Right cardiac atrium (tissue), 5 donors: Measurements from ENCODE around the gene GJA4. TPM values are rescaled to one million over a fixed set of nuclear protein-coding genes. Genes with fewer than 3 reads are reported as not detected.
"Not testable (repeated sequence)": the region's sequence is repeated elsewhere in the genome, so short reads cannot be mapped to it uniquely, and the experiment has no call there.

Source experiments
- ATAC-seq, 2 donors: fragments of 200-7000 bp; cut with Tn5 transposase; one replicate each; pipeline versions ENCODE4 v1.8.0 to v1.9.1; 2020; ENCODE audit warnings: moderate library complexity in 2 of 2, mild to moderate bottlenecking in 1 of 2
- DNase-seq, 3 donors: peaks; one replicate each; pipeline ENCODE4 v3.0.0-alpha.2; 2020
- H3K27ac ChIP-seq: one replicate; pipeline ENCODE4 v1.5.1; 2013; ENCODE audit warnings: mild to moderate bottlenecking, low read length, control low read depth, moderate library complexity
- H3K27me3 ChIP-seq: one replicate; pipeline ENCODE4 v1.6.1; 2013; ENCODE audit not compliant: control insufficient read depth, insufficient read depth
- H3K4me1 ChIP-seq: one replicate; pipeline ENCODE4 v1.6.1; 2013; ENCODE audit warnings: low read length; ENCODE audit not compliant: control insufficient read depth, insufficient read depth
- H3K4me3 ChIP-seq: one replicate; pipeline ENCODE4 v1.5.1; 2013; ENCODE audit warnings: low read length, control low read depth
- H3K9me3 ChIP-seq: one replicate; pipeline ENCODE4 v1.6.1; 2013; ENCODE audit warnings: low read length; ENCODE audit not compliant: control insufficient read depth
- WGBS: extraction: QIAGEN DNeasy Blood & Tissue Kit; methylation state at CpG from one replicate; pipeline ENCODE4 v1.1.7; 2013; 5-methylcytosine and 5-hydroxymethylcytosine counted together
- intact Hi-C, 4 donors: fragments of 100-400 bp; cut with DNase I; formaldehyde crosslinking; loops; one replicate each; pipeline versions ENCODE4 v1.11.0 to v1.14.0; 2022 to 2023
- polyA plus RNA-seq: library from polyadenylated mRNA; stranded (reverse); fragments of 200-250 nt; gene quantifications from one replicate; pipeline ENCODE4 v1.2.3, GENCODE V29; 2013
- total RNA-seq, 4 donors: library from RNA; stranded (reverse); fragmentation: NEBNext Ultra II Directional; extraction: Animal tissue kit (Norgen Biotek cat#: 25700); gene quantifications; one replicate each; pipeline ENCODE4 v1.2.1, GENCODE V29; 2021
- donor health status: healthy with polysubstance abuse.
- donor health status: DM: no; HTN: yes; CAD: no.
- donor health status: DM: no; HTN: no; CAD: no.
- donor health status: DM: no; HTN: yes; CAD: no; lungs with severe emphysema.
- donor health status: DM: yes; HTN: yes; CAD: no.

GJA4 gene
- total and polyA plus RNA-seq, 5 donors: 18.0 to 31.4 (median 28.0) TPM

GRCh38 chr1:34770891-34771504 is 21.8 kb upstream of the GJA4 start:
- WGBS: 66% methylated on average over 5 of the region's 5 CpGs
- DNase-seq (no peak), ATAC-seq (no peak)
- Histone ChIP-seq H3K9me3 (no peaks in the 10 kb centered on the region), H3K4me3 (no peak overlapping the region), H3K4me1 (no peaks in the 10 kb centered on the region), H3K27ac (no peak overlapping the region), H3K27me3 (no peaks in the 10 kb centered on the region)
- intact Hi-C loops: no loop called here

- no peak for ATAC-seq
These were observed 21.0 kb upstream of the GJA4 start for GRCh38 chr1:34771573-34772371.

GRCh38 chr1:34773114-34773513 is 19.7 kb upstream of the GJA4 start:
- H3K27ac ChIP-seq, H3K4me3 ChIP-seq, DNase-seq, H3K9me3 ChIP-seq, intact Hi-C loops, H3K27me3 ChIP-seq, ATAC-seq, H3K4me1 ChIP-seq: not testable (repeated sequence)
- 94% methylated on average over 4 of the region's 4 CpGs for WGBS

More at GRCh38 chr1:34771573-34772371, 21.0 kb upstream of the GJA4 start:
- intact Hi-C loops: no loop called here
- Histone ChIP-seq H3K27me3 (no peaks in the 10 kb centered on the region), H3K4me3 (no peak overlapping the region), H3K4me1 (no peaks in the 10 kb centered on the region), H3K27ac (no peak overlapping the region), H3K9me3 (no peaks in the 10 kb centered on the region)
- no peak for DNase-seq
- 85% methylated on average over 16 of the region's 16 CpGs for WGBS

GRCh38 chr1:34774957-34775356 is 17.8 kb upstream of the GJA4 start:
- Histone ChIP-seq H3K27ac (no peak overlapping the region), H3K9me3 (no peaks in the 10 kb centered on the region), H3K27me3 (no peaks in the 10 kb centered on the region), H3K4me3 (no peak overlapping the region), H3K4me1 (no peaks in the 10 kb centered on the region)
- DNase-seq: no peak
- intact Hi-C loops: no loop called here
- 60% methylated on average over 8 of the region's 8 CpGs for WGBS
- no peak for ATAC-seq

- Histone ChIP-seq H3K9me3 (no peaks in the 10 kb centered on the region), H3K27me3 (no peaks in the 10 kb centered on the region), H3K4me1 (no peaks in the 10 kb centered on the region), H3K4me3 (no peak overlapping the region), H3K27ac (no peak overlapping the region)
- DNase-seq (no peak), ATAC-seq (no peak)
- intact Hi-C loops: no loop called here
- WGBS: 56% methylated on average over 3 of the region's 3 CpGs
These were observed 15.9 kb upstream of the GJA4 start for GRCh38 chr1:34776911-34777310.

- Histone ChIP-seq H3K27ac (no peak overlapping the region), H3K4me3 (no peak overlapping the region), H3K9me3 (no peaks in the 10 kb centered on the region), H3K4me1 (no peaks in the 10 kb centered on the region), H3K27me3 (no peaks in the 10 kb centered on the region)
- intact Hi-C loops: no loop called here
- DNase-seq (no peak), ATAC-seq (no peak)
- 62% methylated on average over 10 of the region's 10 CpGs for WGBS
These were observed 15.1 kb upstream of the GJA4 start for GRCh38 chr1:34777519-34778321.

GRCh38 chr1:34778381-34778780 is 14.4 kb upstream of the GJA4 start:
- no peak for ATAC-seq

GRCh38 chr1:34779005-34779404 is 13.8 kb upstream of the GJA4 start:
- H3K4me3 ChIP-seq: no peak overlapping the region
- WGBS: 86% methylated on average over 5 of the region's 5 CpGs
- intact Hi-C loops: no loop called here
- no peak overlapping the region for H3K27ac ChIP-seq
- no peaks in the 10 kb centered on the region for H3K27me3 ChIP-seq
- no peaks in the 10 kb centered on the region for H3K9me3 ChIP-seq
- H3K4me1 ChIP-seq: no peaks in the 10 kb centered on the region
- DNase-seq (no peak), ATAC-seq (no peak)

More at GRCh38 chr1:34778381-34778780, 14.4 kb upstream of the GJA4 start:
- no peaks in the 10 kb centered on the region for H3K9me3 ChIP-seq
- H3K27ac ChIP-seq: no peak overlapping the region
- no peaks in the 10 kb centered on the region for H3K27me3 ChIP-seq
- no peaks in the 10 kb centered on the region for H3K4me1 ChIP-seq
- intact Hi-C loops: no loop called here
- no peak for DNase-seq
- 73% methylated on average over 6 of the region's 6 CpGs for WGBS
- H3K4me3 ChIP-seq: no peak overlapping the region

- H3K27ac ChIP-seq: no peak overlapping the region
- H3K9me3 ChIP-seq: no peaks in the 10 kb centered on the region
- H3K4me3 ChIP-seq: no peak overlapping the region
- H3K27me3 ChIP-seq: no peaks in the 10 kb centered on the region
- WGBS: 69% methylated on average over 5 of the region's 5 CpGs
- no peaks in the 10 kb centered on the region for H3K4me1 ChIP-seq
- DNase-seq (no peak), ATAC-seq (no peak)
- intact Hi-C loops: no loop called here
These were observed 13.3 kb upstream of the GJA4 start for GRCh38 chr1:34779526-34779925.

- ATAC-seq (no peak), DNase-seq (no peak)
- Histone ChIP-seq H3K27me3 (no peaks in the 10 kb centered on the region), H3K9me3 (no peaks in the 10 kb centered on the region), H3K4me1 (no peaks in the 10 kb centered on the region), H3K27ac (no peak overlapping the region), H3K4me3 (no peak overlapping the region)
- intact Hi-C loops: no loop called here
- WGBS: 83% methylated on average over 5 of the region's 5 CpGs
These were observed 12.8 kb upstream of the GJA4 start for GRCh38 chr1:34779962-34780361.

GRCh38 chr1:34780528-34780927 is 12.3 kb upstream of the GJA4 start:
- Histone ChIP-seq H3K4me3 (no peak overlapping the region), H3K9me3 (no peaks in the 10 kb centered on the region), H3K4me1 (no peaks in the 10 kb centered on the region), H3K27ac (no peak overlapping the region), H3K27me3 (no peaks in the 10 kb centered on the region)
- intact Hi-C loops: no loop called here
- DNase-seq (no peak), ATAC-seq (no peak)
- 80% methylated on average over 2 of the region's 2 CpGs for WGBS
